Activated naive CD4-positive, alpha-beta T cell treated with anti-CD3 and anti-CD28 coated beads, Interleukin-2, amount 10 ng/mL, durations not matched to agents 7 days and 5 days (primary cell): ENCODE data around the gene GRAP.

ENCODE experiments used
- CTCF ChIA-PET: fragments of 350-600 bp; sonication (Branson Sonifier 250); formaldehyde crosslinking; loops from one replicate; lab custom pipeline; 2021; ENCODE audit warnings: antibody characterized with exemption; lab: Charles Lee
- DNase-seq: peaks from one replicate; pipeline ENCODE4 v3.0.0-alpha.2; 2020
- H3K27ac Mint-ChIP-seq: one replicate; pipeline ENCODE4 v1.8.0; 2021; ENCODE audit warnings: mild to moderate bottlenecking, moderate library complexity, mixed read lengths
- H3K27me3 Mint-ChIP-seq: one replicate; pipeline ENCODE4 v1.8.0; 2021; ENCODE audit warnings: mild to moderate bottlenecking, mixed read lengths
- H3K36me3 Mint-ChIP-seq: one replicate; pipeline ENCODE4 v1.8.0; 2021; ENCODE audit warnings: mixed read lengths
- H3K4me1 Mint-ChIP-seq: one replicate; pipeline ENCODE4 v1.8.0; 2021; ENCODE audit warnings: mixed read lengths
- H3K4me3 Mint-ChIP-seq: one replicate; pipeline ENCODE4 v1.8.0; 2021; ENCODE audit warnings: mild to moderate bottlenecking, moderate library complexity, mixed read lengths
- H3K9me3 Mint-ChIP-seq: one replicate; pipeline ENCODE4 v1.8.0; 2021; ENCODE audit warnings: mixed read lengths

GRAP gene

DNA sequence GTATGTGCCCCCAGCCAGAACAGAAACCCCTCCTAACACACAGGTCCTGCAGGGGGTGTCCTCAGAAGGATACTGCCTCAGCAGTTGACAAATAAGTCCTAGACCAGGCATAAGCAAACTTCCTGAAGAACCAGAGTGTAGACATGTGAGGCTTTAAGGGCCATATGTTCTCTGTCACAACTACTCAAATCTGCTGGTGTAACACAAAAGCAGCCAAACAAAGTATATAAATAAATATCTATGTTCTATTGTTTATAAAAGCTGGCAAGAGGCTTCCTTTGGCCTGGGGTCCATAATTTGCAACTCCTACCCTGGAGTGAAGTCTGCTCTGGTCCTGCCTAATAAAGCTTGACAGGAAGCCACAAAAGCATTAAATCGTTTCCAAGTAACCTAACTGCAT is 52.1 kb downstream of the GRAP start:
- Mint-ChIP-seq H3K4me3 (no peak overlapping the region), H3K9me3 (peaks cover 12% of the 10 kb centered on the region), H3K27me3 (peaks cover 7% of the 10 kb centered on the region), H3K27ac (no peak overlapping the region), H3K4me1 (peaks cover 24% of the 10 kb centered on the region), H3K36me3 (peaks cover 26% of the 10 kb centered on the region)
- CTCF ChIA-PET: interaction anchor here (0.6 kb wide), 1 partner anchor 60 kb away, joined by 3 read pairs; no protein-coding TSS in a partner anchor
- DNase-seq: no peak

DNA sequence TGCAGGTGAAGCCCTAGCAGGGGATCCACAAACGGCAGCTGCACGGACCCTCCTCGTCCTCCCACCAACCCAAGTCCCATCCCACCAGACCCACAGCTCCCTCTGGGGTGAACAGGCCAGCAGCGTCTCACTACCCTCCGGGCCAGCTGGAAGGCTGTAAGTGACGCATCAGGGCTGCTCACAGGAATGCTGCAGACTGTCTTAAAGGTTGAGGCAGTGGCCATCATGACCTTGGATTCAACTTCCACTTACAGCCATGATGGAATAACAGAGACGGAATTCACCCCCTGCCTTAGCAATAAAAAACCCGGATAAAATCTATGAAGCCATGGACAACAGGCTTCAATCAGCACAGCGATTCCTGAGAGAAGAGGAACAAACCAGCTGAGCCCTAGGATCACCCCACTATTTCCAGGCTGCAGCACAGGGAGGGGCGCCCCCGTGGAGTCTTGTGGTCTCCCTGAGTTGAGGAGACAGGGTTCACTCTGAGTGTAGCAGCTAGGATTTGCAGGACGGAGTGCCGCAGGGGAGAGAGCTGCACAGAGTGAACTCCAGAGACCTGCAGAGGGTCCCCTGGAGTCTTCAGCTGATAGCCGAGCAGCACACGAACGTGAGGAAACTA is 52.7 kb downstream of the GRAP start:
- Mint-ChIP-seq H3K27me3 (peaks cover 7% of the 10 kb centered on the region), H3K4me3 (no peak overlapping the region), H3K36me3 (peaks cover 26% of the 10 kb centered on the region), H3K27ac (no peak overlapping the region), H3K4me1 (peaks cover 24% of the 10 kb centered on the region), H3K9me3 (peaks cover 12% of the 10 kb centered on the region)
- CTCF ChIA-PET: interaction anchor here (0.6 kb wide), 1 partner anchor 59 kb away, joined by 3 read pairs; no protein-coding TSS in a partner anchor
- DNase-seq: no peak

DNA sequence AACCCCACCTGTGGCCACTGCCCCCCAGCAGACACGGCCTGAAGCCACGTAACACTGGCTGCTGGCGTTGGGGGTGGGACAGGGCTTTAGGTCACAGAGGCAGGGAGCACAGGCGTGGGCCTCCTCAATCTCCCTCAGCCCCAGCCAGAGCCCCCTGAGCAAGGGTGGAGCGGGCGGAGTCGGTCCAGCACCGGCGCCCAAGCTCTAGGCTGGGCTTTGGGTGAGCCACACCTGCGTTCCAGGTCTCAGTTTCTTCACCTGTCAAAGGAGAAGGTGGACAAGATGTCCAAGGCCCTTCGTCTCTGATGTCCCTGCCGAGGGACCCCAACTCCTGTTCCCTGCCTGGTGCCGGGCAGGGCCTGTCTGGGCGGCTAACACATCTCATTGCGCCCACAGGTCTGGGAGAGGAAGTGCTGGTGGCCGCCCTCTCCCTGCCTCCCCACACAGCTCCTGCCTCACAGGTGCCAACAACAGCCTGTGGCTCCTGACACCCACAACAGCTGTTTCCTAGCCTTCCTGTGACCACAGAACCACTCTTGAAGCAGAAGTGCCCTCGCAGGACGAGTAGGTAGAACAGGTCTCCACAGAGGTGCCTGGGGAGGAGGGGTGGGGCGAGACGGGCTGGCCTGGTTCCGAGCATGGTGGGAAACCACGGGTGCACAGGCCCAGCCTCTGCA is 54.2 kb downstream of the GRAP start:
- peak; percentile 67 for DNase-seq
- H3K4me1 Mint-ChIP-seq: peaks cover 25% of the 10 kb centered on the region
- peak overlapping the region; percentile 52 for H3K27ac Mint-ChIP-seq
- peaks cover 26% of the 10 kb centered on the region for H3K36me3 Mint-ChIP-seq
- CTCF ChIA-PET: no interaction called here
- H3K4me3 Mint-ChIP-seq: no peak overlapping the region
- peaks cover 7% of the 10 kb centered on the region for H3K27me3 Mint-ChIP-seq
- H3K9me3 Mint-ChIP-seq: peaks cover 12% of the 10 kb centered on the region

DNA sequence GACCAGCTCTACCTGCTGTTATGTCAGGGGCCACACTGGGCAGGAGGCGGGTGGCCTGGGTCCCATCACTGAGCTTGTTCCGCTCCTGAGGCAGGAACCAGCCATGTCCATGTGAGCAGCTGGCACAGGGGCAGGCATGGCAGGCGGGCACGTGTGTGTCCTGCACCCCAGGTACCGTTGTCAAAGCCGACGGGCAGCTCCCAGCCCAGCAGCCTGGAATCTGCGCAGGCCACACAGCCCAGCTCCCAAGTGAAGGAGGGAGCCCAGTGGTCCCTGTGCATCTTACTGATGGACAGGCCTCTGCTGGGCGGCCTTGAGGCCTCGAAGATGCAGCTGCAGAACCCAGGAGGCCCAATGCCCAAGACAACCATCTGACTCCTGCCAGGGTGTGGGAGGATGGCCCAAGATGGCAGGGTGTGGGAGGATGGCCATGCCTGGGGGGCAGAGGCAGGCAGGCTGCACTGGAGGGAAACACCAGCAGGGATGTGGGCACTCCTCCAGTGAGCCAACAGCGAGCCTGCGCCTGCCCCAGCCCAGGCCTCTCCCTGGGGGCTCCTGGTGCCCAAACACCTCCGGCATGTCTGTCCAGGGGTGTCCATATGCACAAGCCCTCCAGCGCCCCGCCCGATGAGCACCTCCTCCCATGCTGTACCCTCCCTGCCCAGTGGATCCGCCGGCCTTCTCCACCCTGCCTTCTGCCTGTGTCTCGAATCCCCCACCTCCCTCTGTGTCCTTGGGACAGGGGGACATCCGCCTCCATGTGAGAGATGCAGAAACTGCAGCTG is 55.0 kb downstream of the GRAP start:
- H3K27me3 Mint-ChIP-seq: peaks cover 7% of the 10 kb centered on the region
- CTCF ChIA-PET: interaction anchor here (1.0 to 1.4 kb wide), 2 partner anchors 10 to 31 kb away, joined by 3 read pairs; no protein-coding TSS in a partner anchor
- H3K4me3 Mint-ChIP-seq: no peak overlapping the region
- peaks cover 12% of the 10 kb centered on the region for H3K9me3 Mint-ChIP-seq
- peaks cover 21% of the 10 kb centered on the region for H3K36me3 Mint-ChIP-seq
- DNase-seq: no peak
- peak overlapping the region; percentile 69 for H3K27ac Mint-ChIP-seq
- peaks cover 34% of the 10 kb centered on the region for H3K4me1 Mint-ChIP-seq

DNA sequence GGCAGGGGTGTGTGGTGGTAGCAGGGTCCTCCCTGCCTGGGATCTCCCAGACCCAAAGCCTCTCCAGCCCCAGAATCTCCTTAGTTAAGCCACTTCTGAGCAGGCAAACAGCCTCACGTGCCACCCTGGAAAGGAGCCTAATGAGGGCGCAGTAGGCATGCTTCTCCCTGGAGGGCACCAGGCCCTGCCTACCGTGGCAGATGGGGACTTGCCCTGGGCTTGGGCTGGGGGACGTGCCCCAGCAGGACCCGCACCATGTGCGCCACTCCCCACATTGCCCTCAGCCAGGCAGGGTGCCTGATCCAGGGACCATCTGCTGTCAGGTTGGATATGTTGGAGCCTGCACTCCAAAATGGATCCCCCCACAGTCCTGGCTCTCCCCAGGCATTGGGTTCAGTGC is 56.4 kb downstream of the GRAP start:
- no peak for DNase-seq
- Mint-ChIP-seq H3K27ac (no peak overlapping the region), H3K4me3 (no peak overlapping the region), H3K36me3 (peaks cover 15% of the 10 kb centered on the region), H3K9me3 (peaks cover 6% of the 10 kb centered on the region), H3K4me1 (peaks cover 39% of the 10 kb centered on the region), H3K27me3 (peaks cover 7% of the 10 kb centered on the region)
- CTCF ChIA-PET: interaction anchor here (1.4 kb wide), 1 partner anchor 29 kb away, joined by 3 read pairs; no protein-coding TSS in a partner anchor

DNA sequence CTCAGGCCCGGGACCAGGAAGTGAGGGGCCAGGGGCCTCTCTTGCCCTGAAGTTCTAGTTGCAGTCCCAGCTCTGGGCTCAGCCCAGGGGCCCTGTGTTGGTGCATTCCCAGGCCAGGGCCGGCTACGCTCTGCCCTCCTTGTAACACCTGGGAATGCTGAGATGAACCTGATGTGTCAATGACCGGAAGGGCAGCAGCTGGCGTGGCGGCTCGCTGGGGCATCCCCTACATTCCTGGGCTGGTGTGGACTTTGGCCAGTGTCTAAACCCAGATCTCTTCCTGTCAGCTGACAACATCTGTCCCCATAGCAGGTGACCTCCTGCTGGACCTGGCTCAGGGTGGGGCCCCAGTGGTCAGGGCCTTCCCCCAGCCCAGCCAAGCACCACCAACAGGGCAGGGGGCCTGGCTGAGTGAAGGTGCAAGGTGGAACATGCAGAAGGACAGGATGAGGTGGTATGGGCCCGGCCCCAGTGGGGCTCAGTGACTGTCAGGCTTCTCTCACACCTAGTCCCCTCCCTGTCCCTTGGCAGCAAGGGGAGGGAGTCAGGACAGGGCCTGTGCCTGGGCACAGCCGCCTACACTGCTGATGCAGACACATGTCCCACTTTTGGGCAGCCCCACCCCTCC is 58.1 kb downstream of the GRAP start:
- CTCF ChIA-PET: no interaction called here
- Mint-ChIP-seq H3K36me3 (peaks cover 7% of the 10 kb centered on the region), H3K27ac (no peak overlapping the region), H3K4me3 (no peak overlapping the region), H3K9me3 (no peaks in the 10 kb centered on the region), H3K4me1 (peaks cover 35% of the 10 kb centered on the region), H3K27me3 (peaks cover 7% of the 10 kb centered on the region)
- DNase-seq: no peak

DNA sequence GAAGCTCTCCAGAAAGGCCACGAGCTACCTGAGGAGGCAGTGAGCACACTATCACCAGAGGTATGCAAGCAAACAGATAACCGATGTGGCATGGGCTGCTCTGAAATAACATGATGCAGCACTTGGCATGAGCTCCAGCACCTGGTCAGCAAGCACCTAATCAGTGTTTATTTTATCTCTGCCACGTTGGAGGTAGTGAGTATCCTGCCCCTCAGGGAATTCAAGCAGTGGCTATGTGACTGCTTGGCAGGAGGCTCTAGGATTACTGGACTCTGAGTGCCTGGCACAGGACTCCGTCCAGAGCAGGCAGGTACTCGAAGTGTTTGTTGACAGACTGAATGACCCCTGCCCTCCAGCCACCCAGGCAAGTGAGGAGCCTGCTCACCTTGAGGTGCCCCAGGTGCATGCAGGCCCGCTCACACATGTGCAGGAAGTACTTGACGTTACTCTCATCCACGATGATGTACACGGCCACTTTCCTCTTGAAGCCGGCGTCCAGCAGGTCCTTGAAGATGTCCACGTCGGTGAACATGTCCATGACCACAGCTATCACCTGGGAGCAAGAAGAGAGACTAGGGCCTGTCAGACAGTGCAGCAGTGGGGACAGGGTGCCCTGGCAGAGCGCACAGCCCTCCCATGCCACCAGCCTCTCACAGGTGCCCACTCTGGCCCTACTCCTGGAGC is 58.8 kb downstream of the GRAP start:
- no peak overlapping the region for H3K27ac Mint-ChIP-seq
- H3K9me3 Mint-ChIP-seq: no peaks in the 10 kb centered on the region
- H3K36me3 Mint-ChIP-seq: peaks cover 3% of the 10 kb centered on the region
- CTCF ChIA-PET: no interaction called here
- peaks cover 7% of the 10 kb centered on the region for H3K27me3 Mint-ChIP-seq
- peaks cover 29% of the 10 kb centered on the region for H3K4me1 Mint-ChIP-seq
- H3K4me3 Mint-ChIP-seq: no peak overlapping the region
- DNase-seq: no peak

DNA sequence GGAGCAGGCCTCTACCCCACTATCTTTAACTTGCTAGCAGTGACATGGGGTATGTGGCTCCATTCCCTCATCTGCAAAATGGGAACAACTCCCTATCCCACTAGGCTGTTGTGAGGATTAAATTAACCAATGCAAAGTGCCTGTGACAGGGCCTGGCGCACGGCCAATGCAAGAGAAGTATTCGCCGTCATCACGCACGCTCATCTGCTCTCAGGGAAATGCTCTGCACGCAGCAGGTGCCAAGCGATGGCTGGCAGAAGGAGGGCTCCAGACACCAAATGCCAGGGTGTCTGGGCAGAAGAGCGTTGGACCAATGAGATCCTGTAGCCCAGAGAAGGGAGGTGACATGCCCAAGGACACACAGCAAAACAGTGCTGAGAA is 59.5 kb downstream of the GRAP start:
- Mint-ChIP-seq H3K27ac (no peak overlapping the region), H3K4me3 (no peak overlapping the region), H3K27me3 (peaks cover 1% of the 10 kb centered on the region), H3K4me1 (peaks cover 21% of the 10 kb centered on the region), H3K36me3 (peaks cover 3% of the 10 kb centered on the region), H3K9me3 (no peaks in the 10 kb centered on the region)
- DNase-seq: no peak
- CTCF ChIA-PET: no interaction called here

DNA sequence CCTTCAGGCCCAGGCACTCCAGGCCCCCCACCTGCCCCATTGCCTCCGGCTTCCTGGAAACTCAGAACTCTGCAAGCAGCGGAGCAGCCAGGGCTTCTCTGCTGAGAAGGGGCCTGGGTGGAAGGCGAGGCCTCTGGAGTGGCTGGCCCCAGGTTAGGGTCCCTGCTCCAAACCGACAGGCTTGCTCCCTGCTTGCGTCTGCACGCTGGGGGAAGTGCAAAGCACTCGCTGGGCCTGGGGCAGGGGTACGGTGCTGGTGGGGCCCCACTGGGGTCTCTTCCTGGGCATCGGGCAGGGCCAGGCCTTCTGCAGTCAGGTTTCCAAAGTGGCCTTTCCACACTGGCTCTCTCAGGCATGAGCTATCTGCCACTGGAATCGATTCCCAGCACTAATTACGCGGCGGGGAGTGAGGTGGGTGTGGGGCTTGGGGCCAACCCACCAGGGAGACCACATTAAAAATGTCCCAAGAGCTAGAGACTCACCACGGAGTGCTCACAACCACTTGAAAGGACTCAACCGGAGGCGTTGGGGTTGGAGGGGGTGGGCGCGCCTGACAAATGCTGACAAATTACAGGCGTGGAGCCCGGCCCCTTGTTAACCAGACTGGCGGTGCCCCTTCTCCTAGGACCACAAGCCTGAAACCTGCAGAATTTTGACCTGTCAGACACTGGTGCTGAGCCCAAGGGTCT is 60.1 kb downstream of the GRAP start:
- no peak overlapping the region for H3K27ac Mint-ChIP-seq
- H3K36me3 Mint-ChIP-seq: peaks cover 3% of the 10 kb centered on the region
- CTCF ChIA-PET: no interaction called here
- DNase-seq: no peak
- no peak overlapping the region for H3K4me3 Mint-ChIP-seq
- H3K27me3 Mint-ChIP-seq: no peaks in the 10 kb centered on the region
- no peaks in the 10 kb centered on the region for H3K9me3 Mint-ChIP-seq
- peaks cover 18% of the 10 kb centered on the region for H3K4me1 Mint-ChIP-seq

DNA sequence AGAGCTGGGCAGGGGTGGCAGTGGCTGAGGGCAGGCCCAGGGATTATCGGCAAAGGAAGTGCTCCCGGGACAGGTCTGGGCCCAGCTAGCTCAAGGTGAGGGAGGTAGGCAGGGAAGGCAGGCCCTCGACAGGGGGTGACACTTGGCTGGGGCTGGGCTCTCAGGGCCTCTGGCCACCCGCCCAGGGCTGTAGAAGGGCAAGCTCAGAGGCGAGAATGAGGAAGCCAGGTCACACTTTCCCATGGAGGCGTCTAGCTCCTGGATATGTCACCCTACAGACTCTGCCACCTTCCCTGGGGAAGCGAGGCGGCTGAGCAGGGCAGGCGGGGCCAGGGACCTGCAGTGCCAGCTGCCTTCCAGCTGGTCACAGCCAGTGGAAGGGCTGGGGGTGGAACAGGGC is 61.3 kb downstream of the GRAP start:
- Mint-ChIP-seq H3K4me1 (peaks cover 15% of the 10 kb centered on the region), H3K9me3 (no peaks in the 10 kb centered on the region), H3K4me3 (no peak overlapping the region), H3K27ac (no peak overlapping the region), H3K27me3 (no peaks in the 10 kb centered on the region), H3K36me3 (peaks cover 3% of the 10 kb centered on the region)
- no peak for DNase-seq
- CTCF ChIA-PET: no interaction called here

DNA sequence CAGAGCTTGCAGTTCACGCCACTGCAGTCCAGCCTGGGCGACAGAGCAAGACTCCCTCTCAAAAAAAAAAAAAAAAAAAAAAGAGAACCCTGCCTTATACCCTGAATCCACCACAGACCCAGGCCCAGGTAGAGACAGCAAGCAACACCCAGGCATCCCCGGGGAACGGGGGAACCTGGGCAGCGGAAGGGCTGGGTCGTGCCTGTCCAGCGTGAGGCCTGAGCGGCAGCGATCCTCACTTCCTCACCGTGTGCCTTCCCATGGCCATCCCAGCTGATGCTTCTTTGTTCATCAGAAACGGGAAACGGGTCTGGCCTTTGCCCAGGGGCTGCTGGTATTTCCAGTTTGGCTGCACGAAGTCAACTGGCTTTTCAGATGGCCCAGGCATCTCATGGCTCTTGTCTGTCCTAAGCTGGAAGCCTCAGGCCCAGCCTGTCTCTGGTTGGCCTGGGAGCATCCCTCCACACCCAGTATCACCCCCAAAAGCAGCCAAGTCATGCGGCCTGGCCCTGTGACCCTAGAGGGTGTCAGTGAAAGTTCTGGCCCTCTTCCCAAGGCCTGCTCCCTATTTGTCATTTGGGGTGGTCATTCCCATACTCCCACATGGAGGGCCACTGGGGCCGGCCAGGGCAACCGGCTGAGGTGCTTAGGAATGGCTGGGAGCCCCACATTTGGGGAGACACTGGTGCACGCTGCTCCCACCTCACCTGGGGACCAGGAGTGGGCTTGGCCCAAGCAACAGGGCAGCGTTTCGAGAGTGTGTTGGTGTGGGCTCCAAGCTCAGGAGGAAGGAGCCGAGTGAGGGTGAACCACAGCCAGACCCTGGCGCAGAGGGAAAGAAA is 62.3 kb downstream of the GRAP start:
- no peak overlapping the region for H3K27ac Mint-ChIP-seq
- DNase-seq: no peak
- H3K9me3 Mint-ChIP-seq: no peaks in the 10 kb centered on the region
- H3K27me3 Mint-ChIP-seq: no peaks in the 10 kb centered on the region
- peaks cover 3% of the 10 kb centered on the region for H3K36me3 Mint-ChIP-seq
- CTCF ChIA-PET: no interaction called here
- H3K4me3 Mint-ChIP-seq: no peak overlapping the region
- H3K4me1 Mint-ChIP-seq: peaks cover 15% of the 10 kb centered on the region

DNA sequence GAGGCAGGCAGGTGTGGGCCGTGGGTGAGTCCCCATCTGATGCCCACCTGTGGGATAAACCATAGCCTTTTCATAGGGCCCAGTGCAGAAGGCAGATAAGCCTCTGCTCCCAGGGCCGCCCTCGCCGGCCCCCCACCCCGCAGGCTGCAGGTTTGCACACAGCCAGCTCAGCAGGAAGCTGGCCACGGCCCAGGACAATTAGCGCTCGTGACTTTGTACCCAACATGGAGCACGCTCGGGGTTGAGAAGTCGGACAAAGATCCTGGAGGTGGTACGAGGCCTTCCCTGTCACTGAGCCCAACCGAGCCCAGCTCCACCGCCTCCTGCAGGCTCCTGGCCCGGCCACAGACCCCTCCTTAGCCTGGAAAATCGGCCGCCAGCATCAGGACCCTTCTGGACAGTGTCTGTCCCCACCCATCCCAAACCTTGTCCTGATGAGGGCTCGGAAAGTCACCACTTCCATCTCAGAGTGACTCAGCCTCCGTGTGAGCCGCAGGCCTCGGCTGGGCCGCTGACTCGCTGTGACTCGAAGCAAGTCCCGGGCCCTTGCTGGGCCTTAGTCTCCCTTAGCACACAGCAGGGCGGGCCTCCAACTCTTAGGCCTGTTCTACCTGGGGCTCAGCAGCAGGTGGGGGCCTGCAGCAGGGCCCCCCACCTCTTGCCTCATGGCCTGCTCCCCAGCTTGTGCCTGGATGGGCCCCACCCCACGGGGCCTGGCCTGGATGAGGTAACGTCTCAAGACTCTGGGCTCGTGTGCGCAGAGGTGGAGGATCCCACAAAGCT is 64.9 kb downstream of the GRAP start:
- peaks cover 3% of the 10 kb centered on the region for H3K36me3 Mint-ChIP-seq
- H3K27me3 Mint-ChIP-seq: no peaks in the 10 kb centered on the region
- DNase-seq: no peak
- H3K4me3 Mint-ChIP-seq: no peak overlapping the region
- peaks cover 6% of the 10 kb centered on the region for H3K4me1 Mint-ChIP-seq
- no peaks in the 10 kb centered on the region for H3K9me3 Mint-ChIP-seq
- CTCF ChIA-PET: interaction anchor here (1.2 kb wide), 1 partner anchor 20 kb away, joined by 6 read pairs; no protein-coding TSS in a partner anchor
- H3K27ac Mint-ChIP-seq: no peak overlapping the region
